22Rv1 (cell line): ENCODE data around the gene UGGT2.

Source experiments
- CTCF ChIP-seq: fragments of 450-650 bp; IDR thresholded peaks from 2 replicates; pipeline ENCODE4 v1.5.1; 2017; ENCODE audit warnings: mild to moderate bottlenecking
- ZFX ChIP-seq: fragments of 450-650 bp; IDR thresholded peaks from 2 replicates; pipeline ENCODE4 v1.6.1; 2017; ENCODE audit warnings: antibody characterized with exemption, borderline replicate concordance

- TF ChIP-seq CTCF: no peak
- TF ChIP-seq ZFX: no peak
Measured at GRCh38 chr13:95987841-95988240, 65.4 kb downstream of the UGGT2 start.
